HUES48 (cell line): ENCODE data around the gene ADARB1.
"Not testable (repeated sequence)": the region's sequence is repeated elsewhere in the genome, so short reads cannot be mapped to it uniquely, and the experiment has no call there.

ENCODE experiments used
- H3K27ac ChIP-seq: one replicate; pipeline ENCODE4 v1.7.0; 2013; ENCODE audit warnings: low read depth, low read length, inconsistent platforms
- H3K27me3 ChIP-seq: 2 replicates; pipeline ENCODE4 v1.6.1; 2013; ENCODE audit warnings: mild to moderate bottlenecking, low read length; ENCODE audit not compliant: control insufficient read depth, insufficient read depth
- H3K36me3 ChIP-seq: 2 replicates; pipeline ENCODE4 v1.6.1; 2013; ENCODE audit warnings: low read length; ENCODE audit not compliant: control insufficient read depth, insufficient read depth
- H3K4me1 ChIP-seq: 2 replicates; pipeline ENCODE4 v1.6.1; 2013; ENCODE audit warnings: mild to moderate bottlenecking, low read length; ENCODE audit not compliant: control insufficient read depth, insufficient read depth
- H3K4me3 ChIP-seq: 2 replicates; pipeline ENCODE4 v1.5.1; 2013; ENCODE audit warnings: mild to moderate bottlenecking, low read depth, low read length
- H3K9ac ChIP-seq: 2 replicates; pipeline ENCODE4 v1.6.1; 2013; ENCODE audit warnings: mild to moderate bottlenecking, low read depth, low read length, moderate library complexity
- H3K9me3 ChIP-seq: 2 replicates; pipeline ENCODE4 v1.6.1; 2013; ENCODE audit warnings: low read length; ENCODE audit not compliant: control insufficient read depth, insufficient read depth

ADARB1 gene

DNA sequence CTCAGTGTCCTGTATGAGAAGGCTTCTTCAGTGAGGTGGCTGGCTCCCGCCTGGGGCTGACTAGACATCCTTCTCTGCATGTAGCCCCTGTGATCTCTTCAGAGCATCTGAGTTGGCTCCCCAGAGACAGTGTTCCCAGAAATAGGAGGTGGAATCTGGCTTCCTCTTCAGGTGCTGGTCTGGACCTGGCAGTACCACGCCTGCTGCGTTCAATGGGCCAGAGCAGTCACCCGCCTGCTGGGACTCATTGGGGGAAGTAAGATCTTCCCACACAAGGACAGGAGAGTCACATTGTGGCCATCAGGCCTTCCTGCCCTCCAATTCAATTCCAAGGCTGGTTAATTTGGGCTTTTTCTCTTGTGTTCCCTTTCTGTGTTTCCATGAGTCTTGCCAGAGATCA lies 51.0 kb downstream of the ADARB1 start:
- Histone ChIP-seq H3K36me3 (no peaks in the 10 kb centered on the region), H3K9me3 (no peaks in the 10 kb centered on the region), H3K9ac (no peak overlapping the region), H3K4me3 (no peak overlapping the region), H3K4me1 (no peaks in the 10 kb centered on the region), H3K27me3 (no peaks in the 10 kb centered on the region), H3K27ac (no peak overlapping the region)

DNA sequence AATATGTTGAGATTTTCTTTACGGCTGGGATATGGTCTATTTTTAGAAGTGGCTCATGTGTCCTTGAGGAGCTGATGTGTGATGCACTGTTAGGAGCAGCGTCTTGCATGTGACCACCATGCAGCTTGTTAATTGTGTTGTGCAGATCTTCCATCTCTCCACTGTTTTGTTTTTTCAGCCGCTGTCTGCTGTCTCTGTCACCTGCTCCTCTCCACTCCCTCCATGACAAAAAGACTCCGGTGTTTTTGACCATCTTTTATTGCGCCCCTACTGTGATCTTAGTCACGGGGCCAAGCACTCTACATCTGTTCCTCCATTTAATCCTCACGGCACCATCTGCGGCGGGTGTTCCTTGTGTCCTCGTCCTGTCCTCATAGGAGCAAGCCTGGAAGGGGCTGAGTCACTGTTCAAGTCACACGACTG lies 51.8 kb downstream of the ADARB1 start:
- H3K9me3 ChIP-seq = no peaks in the 10 kb centered on the region
- H3K27ac ChIP-seq = no peak overlapping the region
- no peaks in the 10 kb centered on the region for H3K4me1 ChIP-seq
- H3K36me3 ChIP-seq = no peaks in the 10 kb centered on the region
- no peaks in the 10 kb centered on the region for H3K27me3 ChIP-seq
- H3K9ac ChIP-seq = no peak overlapping the region
- H3K4me3 ChIP-seq = no peak overlapping the region

DNA sequence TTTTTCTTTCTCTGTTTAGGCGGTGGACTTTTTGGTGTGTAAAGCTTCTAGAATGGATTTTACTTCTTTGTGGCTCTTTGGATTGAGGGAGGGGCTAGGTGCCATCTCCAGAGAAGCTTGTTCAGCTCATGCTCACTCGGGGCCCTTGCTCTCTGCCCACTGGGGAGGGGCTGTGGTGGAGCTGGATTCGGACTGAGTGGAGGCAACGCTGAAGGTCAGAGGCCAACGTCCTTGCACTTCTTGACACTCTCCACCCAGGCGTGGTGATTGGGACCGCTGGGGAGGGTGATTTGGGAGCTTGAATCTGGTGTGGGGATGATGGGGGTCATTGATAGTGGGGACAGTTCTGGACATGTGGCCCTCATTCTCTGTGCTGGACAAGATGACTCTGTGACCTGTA lies 52.6 kb downstream of the ADARB1 start:
- Histone ChIP-seq H3K9me3 (no peaks in the 10 kb centered on the region), H3K9ac (no peak overlapping the region), H3K27me3 (no peaks in the 10 kb centered on the region), H3K4me1 (no peaks in the 10 kb centered on the region), H3K4me3 (no peak overlapping the region), H3K27ac (no peak overlapping the region), H3K36me3 (no peaks in the 10 kb centered on the region)

DNA sequence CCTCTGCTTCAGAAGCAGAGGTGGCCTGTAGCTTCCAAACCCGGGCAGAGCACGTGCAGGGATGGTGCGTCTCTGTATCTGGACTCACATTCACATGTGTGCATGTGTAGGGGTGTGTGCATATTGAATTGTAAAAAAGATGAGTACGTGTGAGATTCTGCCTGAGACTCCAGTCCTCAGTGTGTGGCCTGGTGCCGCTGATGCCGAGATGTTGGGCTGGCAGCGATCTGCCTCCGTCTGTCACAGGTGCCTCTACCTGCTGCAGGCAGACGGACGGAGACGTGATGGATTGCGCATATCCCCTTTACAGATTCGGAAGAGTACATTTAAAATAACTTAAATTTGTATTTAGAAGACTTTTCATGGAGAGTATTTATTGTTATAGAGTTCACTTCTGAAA lies 53.6 kb downstream of the ADARB1 start:
- Histone ChIP-seq H3K9ac (no peak overlapping the region), H3K36me3 (no peaks in the 10 kb centered on the region)

DNA sequence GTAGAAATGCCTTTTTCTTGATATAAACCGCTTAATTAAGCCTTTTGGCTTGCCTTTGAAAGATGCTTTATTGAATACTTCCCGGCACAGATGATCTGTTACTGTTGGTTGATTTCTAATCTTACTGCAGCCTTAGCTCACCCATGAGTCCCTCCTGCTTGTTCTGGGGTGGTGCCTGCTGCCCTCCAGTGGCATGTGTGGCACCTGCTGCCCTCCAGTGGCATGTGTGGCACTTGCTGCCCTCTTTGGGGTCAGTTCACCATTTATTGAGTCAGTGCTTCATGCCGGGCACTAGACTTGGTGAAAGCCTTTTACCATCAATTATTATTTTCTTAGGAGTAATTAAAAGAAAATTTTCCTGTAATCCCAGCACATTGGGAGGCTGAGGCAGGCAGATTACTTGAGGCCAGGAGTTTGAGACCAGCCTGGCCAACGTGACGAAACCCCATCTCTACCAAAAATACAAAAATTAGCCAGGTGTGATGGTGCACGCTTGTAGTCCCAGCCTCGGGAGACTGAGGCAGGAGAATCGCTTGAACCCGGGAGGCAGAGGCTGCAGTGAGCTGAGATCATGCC lies 54.3 kb downstream of the ADARB1 start:
- Histone ChIP-seq H3K4me1 (no peaks in the 10 kb centered on the region), H3K9ac (no peak overlapping the region)

More for the DNA sequence above, 53.6 kb downstream of the ADARB1 start:
- Histone ChIP-seq H3K27ac (no peak overlapping the region), H3K27me3 (no peaks in the 10 kb centered on the region), H3K4me3 (no peak overlapping the region), H3K9me3 (no peaks in the 10 kb centered on the region), H3K4me1 (no peaks in the 10 kb centered on the region)

DNA sequence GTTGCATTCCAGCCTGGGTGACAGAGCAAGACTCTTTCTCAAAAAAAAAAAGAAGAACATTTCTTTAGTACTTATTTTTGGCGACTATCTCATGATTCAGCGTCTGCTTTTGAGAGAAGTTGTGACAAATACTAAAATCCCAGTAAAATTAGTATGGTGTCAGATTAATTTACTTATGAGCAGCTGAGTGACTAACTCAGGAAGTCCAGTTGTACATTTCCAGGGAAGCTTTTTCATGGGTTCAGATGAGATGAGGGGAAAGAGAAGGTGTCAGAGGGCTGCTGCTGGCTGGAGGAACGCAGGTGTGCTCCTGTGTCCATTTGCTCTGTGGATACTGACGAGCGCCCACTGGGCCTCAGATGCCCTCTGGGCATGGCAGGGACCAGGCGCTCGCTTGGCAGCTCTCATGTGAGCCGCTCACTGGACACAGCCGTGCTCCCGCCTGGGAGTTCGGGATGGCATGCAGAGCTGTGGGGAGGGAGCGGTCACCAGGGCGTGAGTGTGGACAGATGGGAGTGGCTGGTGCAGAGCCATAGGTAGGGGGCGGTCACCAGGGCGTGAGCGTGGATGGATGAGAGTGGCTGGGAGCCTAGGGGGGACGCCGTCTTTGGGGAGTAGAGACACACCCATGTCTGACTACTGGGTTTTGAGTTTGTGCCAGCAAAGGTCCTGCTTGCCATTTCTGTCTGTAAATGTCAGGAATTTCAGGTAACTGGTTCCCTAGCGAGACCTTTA lies 55.0 kb downstream of the ADARB1 start:
- Histone ChIP-seq H3K27me3 (no peaks in the 10 kb centered on the region), H3K9ac (no peak overlapping the region), H3K27ac (no peak overlapping the region), H3K9me3 (no peaks in the 10 kb centered on the region), H3K36me3 (no peaks in the 10 kb centered on the region), H3K4me3 (no peak overlapping the region), H3K4me1 (no peaks in the 10 kb centered on the region)

More for the DNA sequence above, 54.3 kb downstream of the ADARB1 start:
- Histone ChIP-seq H3K4me3 (no peak overlapping the region), H3K36me3 (no peaks in the 10 kb centered on the region), H3K9me3 (no peaks in the 10 kb centered on the region), H3K27me3 (no peaks in the 10 kb centered on the region), H3K27ac (no peak overlapping the region)

DNA sequence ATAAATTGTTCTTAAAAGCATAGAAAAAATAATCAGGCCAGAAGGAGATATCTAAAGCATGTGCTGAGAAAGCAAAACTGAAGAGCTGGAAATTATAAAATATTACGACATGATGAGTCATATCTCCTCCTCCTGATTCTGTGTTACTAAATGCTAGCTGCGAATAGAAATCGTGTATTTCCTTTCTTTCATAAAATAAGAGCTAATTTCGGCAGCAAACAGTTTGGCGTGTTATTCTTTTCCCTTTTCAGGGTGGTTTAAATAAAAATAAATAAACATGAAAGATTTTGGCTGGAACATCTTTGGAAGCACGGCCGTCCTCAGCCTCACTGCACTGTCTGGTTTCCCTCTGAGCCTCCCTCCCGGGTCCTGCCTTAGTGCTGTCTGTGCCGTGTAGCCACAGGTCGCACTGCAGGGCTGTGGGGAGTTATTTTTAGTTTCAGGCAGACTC lies 56.0 kb downstream of the ADARB1 start:
- Histone ChIP-seq H3K36me3 (no peaks in the 10 kb centered on the region), H3K27ac (no peak overlapping the region), H3K9ac (no peak overlapping the region), H3K4me1 (no peaks in the 10 kb centered on the region), H3K27me3 (no peaks in the 10 kb centered on the region), H3K9me3 (no peaks in the 10 kb centered on the region), H3K4me3 (no peak overlapping the region)

DNA sequence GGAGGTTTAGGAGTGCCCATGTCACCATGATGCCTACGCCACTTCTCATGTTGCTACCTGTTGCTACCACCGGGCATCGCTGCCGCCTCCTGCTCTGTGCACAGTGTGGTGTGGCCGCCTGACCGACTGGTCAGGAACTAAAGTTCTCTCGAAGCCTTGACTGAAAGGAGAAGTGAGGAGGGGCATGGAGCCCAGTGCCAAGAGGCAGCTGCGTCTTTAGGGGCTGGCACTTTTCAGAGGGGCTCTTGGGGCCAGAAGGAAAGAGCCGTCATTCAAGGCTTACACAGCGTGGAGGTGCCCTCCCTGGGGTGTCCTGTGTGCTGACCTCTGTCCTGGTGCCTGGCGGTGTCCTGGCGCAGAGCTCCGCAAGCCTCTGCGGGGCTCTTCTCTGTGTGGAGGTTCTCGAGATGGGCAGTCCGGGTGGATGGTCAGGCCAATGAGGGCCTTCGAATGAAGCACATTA lies 57.2 kb downstream of the ADARB1 start:
- Histone ChIP-seq H3K36me3 (no peaks in the 10 kb centered on the region), H3K9me3 (no peaks in the 10 kb centered on the region), H3K27ac (no peak overlapping the region), H3K4me3 (no peak overlapping the region), H3K9ac (no peak overlapping the region), H3K27me3 (no peaks in the 10 kb centered on the region), H3K4me1 (no peaks in the 10 kb centered on the region)

DNA sequence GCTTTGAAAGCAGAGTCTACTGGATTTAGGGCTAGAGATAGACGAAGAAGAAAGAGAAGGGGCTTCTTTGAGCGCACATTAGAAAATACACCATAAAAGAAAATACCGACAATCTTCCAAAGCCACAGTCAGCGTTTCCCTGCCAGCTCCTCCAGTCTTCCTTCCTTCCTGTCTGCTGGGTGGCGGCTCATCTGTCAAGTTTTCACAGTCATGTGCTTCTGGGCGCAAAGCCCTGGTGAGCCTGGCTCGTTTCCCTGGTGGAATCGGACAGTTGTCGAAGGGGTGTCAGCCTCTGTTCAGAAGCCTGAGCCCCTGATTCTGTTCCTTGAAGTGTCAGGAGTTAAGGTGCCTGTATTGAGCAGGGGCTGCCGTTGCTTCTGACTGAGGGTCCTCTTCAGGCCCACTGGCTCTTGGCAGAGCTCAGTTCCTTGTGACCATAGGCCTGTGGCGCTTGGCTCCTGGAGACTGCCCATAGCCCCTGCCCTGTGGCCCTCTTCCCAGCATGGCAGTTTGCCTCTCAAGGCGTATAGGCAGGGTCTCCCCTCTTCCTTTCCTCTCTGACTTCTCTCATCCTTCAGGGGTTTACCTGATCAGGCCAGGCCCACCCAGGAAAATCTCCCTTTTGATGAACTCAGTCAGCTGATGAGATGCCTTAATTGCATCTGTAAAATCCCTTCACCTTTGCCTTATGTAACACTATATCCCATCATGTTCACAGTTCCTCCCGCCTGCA lies 58.6 kb downstream of the ADARB1 start:
- H3K27me3 ChIP-seq = no peaks in the 10 kb centered on the region
- no peak overlapping the region for H3K4me3 ChIP-seq
- H3K27ac ChIP-seq = no peak overlapping the region
- no peak overlapping the region for H3K9ac ChIP-seq
- H3K4me1 ChIP-seq = no peaks in the 10 kb centered on the region
- H3K36me3 ChIP-seq = no peaks in the 10 kb centered on the region
- no peaks in the 10 kb centered on the region for H3K9me3 ChIP-seq

DNA sequence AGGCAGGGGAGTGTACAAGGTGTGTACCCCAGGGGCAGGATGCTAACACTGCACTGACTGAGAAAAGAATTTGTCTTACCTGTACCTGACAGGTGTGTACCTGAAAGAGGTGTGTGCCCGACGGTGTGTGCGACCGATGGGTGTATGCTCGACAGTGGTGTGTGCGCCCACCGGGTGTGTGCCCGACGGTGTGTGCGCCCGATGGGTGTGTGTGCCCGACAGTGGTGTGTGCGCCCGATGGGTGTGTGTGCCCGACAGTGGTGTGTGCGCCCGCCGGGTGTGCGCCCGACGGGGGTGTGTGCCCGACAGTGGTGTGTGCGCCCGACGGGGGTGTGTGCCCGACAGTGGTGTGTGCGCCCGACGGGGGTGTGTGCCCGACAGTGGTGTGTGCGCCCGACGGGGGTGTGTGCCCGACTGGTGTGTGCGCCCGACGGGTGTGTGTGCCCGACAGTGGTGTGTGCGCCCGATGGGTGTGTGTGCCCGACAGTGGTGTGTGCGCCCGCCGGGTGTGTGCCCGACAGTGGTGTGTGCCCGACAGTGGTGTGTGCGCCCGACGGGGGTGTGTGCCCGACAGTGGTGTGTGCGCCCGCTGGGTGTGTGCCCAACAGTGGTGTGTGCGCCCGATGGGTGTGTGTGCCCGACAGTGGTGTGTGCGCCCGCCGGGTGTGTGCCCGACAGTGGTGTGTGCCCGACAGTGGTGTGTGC lies 59.3 kb downstream of the ADARB1 start:
- not testable (repeated sequence) for H3K27me3 ChIP-seq

More for the DNA sequence above, 59.3 kb downstream of the ADARB1 start:
- H3K4me3 ChIP-seq, H3K9ac ChIP-seq, H3K9me3 ChIP-seq, H3K27ac ChIP-seq, H3K4me1 ChIP-seq, H3K36me3 ChIP-seq: not testable (repeated sequence)
